ENCODE results near the gene UACA.

The UACA gene

GRCh38 chr15:70609889-70610288 is 153.5 kb downstream of the UACA start:
- H3K4me1 ChIP-seq (ENCODE audit: insufficient read depth, low read length), result peaks cover 7% of the 10 kb centered on the region
- H2AFZ ChIP-seq (ENCODE audit: low read depth, low read length), result no peak overlapping the region
- peaks cover 2% of the 10 kb centered on the region for H3K27me3 ChIP-seq (ENCODE audit: insufficient read depth, low read length)
- H3K36me3 ChIP-seq (ENCODE audit: insufficient read depth, low read length), result no peaks in the 10 kb centered on the region
- no peak overlapping the region for H3K4me3 ChIP-seq (ENCODE audit: low read length)
- H3K9me3 ChIP-seq (ENCODE audit: low read length), result no peaks in the 10 kb centered on the region

GRCh38 chr15:70608144-70608543 is 155.2 kb downstream of the UACA start:
- no peak overlapping the region for H2AFZ ChIP-seq (ENCODE audit: low read depth, low read length)
- no peaks in the 10 kb centered on the region for H3K36me3 ChIP-seq (ENCODE audit: insufficient read depth, low read length)
- H3K9me3 ChIP-seq (ENCODE audit: low read length), result no peaks in the 10 kb centered on the region
- peaks cover 7% of the 10 kb centered on the region for H3K4me1 ChIP-seq (ENCODE audit: insufficient read depth, low read length)
- no peak overlapping the region for H3K4me3 ChIP-seq (ENCODE audit: low read length)
- H3K27me3 ChIP-seq (ENCODE audit: insufficient read depth, low read length), result peaks cover 2% of the 10 kb centered on the region

GRCh38 chr15:70605606-70606410 is 157.6 kb downstream of the UACA start:
- H2AFZ ChIP-seq (ENCODE audit: low read depth, low read length), result no peak overlapping the region
- H3K4me3 ChIP-seq (ENCODE audit: low read length), result no peak overlapping the region
- no peaks in the 10 kb centered on the region for H3K36me3 ChIP-seq (ENCODE audit: insufficient read depth, low read length)
- peaks cover 2% of the 10 kb centered on the region for H3K27me3 ChIP-seq (ENCODE audit: insufficient read depth, low read length)
- H3K9me3 ChIP-seq (ENCODE audit: low read length), result no peaks in the 10 kb centered on the region
- peaks cover 7% of the 10 kb centered on the region for H3K4me1 ChIP-seq (ENCODE audit: insufficient read depth, low read length)

GRCh38 chr15:70604666-70605315 is 158.6 kb downstream of the UACA start:
- no peaks in the 10 kb centered on the region for H3K9me3 ChIP-seq (ENCODE audit: low read length)
- H2AFZ ChIP-seq (ENCODE audit: low read depth, low read length), result no peak overlapping the region
- no peaks in the 10 kb centered on the region for H3K36me3 ChIP-seq (ENCODE audit: insufficient read depth, low read length)
- H3K27me3 ChIP-seq (ENCODE audit: insufficient read depth, low read length), result peaks cover 2% of the 10 kb centered on the region
- peaks cover 7% of the 10 kb centered on the region for H3K4me1 ChIP-seq (ENCODE audit: insufficient read depth, low read length)
- H3K4me3 ChIP-seq (ENCODE audit: low read length), result no peak overlapping the region

Measured in neuron (in vitro differentiated cells).